ENCODE data around the gene LRP6. TPM values are rescaled to one million over a fixed set of nuclear protein-coding genes. Genes with fewer than 3 reads are reported as not detected.
A peak's percentile ranks its signal among the peaks of the same experiment; 100 is the strongest.
"Not testable (repeated sequence)": the region's sequence is repeated elsewhere in the genome, so short reads cannot be mapped to it uniquely, and the experiment has no call there.

LRP6 gene
- total RNA-seq (2014; rRNA removed; shearing (Covaris generic)) = 21.2 and 22.4 TPM in 2 replicates
- polyA plus RNA-seq (2015; cell fraction: cytosol; rRNA removed) = 7.8 and 9.7 TPM in 2 replicates
- 20.2 and 22.9 TPM in 2 replicates for polyA plus RNA-seq (2015; cell fraction: nucleus; rRNA removed)

DNA sequence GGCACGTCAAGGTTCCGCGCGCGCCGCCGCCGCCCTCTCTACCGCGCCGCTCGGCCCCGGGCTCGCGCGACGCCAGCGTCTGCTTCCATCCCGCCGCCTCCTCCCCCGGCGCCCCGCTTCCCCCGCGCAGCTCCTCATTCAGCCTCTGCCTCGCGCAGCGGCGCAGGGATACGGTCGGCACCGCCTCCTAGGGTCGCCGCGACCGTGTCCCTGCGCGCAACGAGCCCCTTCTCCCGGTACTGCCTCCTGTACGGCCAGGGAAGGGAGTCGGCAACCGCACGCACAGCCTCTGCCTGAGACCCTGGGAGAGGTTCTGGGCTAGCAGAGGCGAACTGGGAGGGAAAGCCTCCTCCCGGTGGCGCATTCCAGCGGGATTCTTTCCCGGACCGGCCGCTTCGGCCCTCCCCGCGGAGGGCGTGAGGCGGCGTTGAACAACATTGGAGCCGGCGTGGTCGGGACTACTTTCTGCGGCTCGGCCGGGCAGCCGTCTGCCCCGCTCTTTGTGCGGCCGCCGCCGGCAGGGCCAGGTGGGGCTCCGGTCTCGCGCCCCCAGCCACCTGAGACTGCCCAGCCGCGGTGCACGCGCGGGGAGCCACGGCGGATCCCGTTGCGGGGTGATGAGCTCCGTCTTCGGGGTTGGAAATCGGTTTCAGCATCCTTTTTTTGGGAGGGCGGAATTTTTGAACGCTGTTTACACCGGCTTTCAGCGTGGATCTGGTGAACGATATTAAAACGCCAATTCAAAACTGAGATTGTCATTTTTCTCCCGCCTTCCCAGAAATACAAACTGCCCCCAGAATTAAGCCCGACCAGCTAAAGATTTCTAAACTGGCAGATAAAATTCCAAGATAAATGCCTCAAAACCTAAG is at the start of gene LRP6:
Gene LRP6, minus strand, starts transcription at position 172 of the 869 bp plus-strand sequence. CDS start 309 bp downstream, outside the sequence.
- peak; percentile 86 for DNase-seq (ENCODE audit: low read depth)

DNA sequence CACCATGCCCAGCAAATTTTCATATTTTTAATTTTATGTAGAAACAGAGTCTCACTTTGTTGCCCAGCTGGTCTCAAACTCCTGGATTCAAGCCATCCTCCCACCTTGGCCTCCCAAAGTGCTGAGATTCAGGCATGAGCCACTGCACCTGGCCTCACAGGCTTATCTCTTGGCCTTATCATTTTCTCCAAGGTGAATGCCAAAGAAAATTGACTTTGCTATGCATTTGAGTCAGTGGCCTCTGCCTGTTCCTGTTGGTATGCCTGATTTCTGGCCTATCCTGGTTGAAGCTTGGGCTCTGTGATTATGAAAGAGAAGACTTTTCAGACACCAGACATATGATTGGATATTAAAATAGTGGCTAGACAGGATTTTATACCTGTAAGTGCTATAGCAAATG is 49.0 kb upstream of the LRP6 start:
- no peak for DNase-seq (ENCODE audit: low read depth)

DNA sequence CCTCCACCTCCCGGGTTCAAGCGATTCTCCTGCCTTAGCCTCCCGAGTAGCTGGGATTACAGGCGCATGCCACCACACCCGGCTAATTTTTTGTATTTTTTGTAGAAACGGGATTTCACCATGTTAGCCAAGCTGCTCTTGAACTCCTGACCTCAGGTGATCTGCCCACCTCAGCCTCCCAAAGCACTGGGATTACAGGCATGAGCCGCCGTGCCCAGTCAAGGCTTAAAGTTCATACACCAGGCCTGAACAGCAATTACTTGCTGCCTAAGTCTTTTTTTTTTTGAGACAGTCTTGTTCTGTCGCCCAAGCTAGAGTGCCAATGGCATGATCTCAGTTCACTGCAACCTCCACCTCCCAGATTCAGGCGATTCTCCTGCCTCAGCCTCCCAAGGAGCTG is 43.9 kb upstream of the LRP6 start:
- not testable (repeated sequence) for DNase-seq (ENCODE audit: low read depth)

DNA sequence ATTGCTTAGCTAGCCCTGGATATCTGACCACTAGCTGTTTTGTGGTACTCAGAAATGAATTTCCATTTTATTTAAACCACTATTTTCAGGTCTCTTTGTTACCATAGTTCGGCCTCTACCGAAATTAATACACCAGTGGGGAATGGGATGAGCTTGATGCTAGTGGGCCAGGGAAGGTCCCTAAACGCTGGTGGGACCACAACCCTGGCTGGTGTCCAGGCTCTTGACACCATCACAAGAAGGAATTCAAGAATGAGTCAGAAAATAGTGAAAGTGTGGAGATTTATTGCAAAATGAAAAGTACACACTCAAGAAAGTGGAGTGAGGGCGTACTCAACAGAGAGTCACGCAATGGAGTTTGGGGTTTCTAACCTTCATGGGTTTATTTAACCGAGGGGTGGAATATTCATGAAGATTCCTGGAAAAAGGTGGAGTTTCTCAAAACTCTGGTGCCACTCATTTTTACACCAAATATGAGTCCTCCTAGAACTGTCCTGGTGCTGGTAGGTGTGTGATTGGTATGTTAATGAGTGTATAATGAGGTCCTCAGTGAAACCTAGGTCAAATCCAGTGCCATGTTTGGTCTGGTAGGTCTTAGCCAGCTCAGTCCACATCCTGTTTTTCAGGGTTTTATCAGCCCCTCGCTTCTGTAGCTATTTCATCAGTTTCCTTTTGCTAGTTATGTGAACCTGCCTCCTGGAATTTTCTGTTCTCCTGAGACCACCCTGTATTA is 38.9 kb upstream of the LRP6 start:
- no peak for DNase-seq (ENCODE audit: low read depth)

DNA sequence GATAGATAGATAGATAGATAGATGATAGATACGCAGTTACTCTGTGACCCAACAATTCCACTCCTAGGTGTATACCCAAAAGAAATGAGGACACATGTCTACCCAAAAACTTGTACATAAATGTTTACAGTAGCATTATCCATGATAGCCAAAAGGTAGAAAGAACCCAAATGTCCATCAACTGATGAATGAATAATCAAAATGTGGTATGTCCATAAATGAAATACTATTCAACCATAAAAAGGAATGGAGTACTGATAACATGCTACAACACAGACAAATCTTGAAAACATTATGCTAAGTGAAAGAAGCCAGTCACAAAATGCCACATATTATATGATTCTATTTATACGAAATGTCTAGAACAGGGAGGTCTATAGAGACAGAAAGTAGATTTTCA is 36.1 kb upstream of the LRP6 start:
- DNase-seq (ENCODE audit: low read depth) = no peak

DNA sequence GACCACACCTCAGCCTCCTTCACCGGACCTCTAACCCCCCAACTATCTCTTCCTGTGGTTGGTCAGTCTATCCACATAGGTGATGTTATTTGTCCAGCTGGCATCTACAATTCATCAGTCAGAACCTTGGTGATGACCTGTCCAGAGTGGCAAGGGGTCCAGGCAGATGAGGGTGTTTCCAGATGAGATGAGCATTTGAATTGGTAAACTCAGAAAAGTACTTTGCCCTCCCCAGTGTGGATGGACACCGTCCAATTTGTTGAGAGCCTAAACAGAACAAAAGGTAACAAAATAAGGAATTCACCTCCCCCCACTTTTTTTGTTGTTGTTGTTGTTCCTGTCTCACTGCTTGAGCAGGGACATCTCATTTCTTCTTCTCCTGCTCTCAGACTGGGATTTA is 34.3 kb upstream of the LRP6 start:
- no peak for DNase-seq (ENCODE audit: low read depth)

DNA sequence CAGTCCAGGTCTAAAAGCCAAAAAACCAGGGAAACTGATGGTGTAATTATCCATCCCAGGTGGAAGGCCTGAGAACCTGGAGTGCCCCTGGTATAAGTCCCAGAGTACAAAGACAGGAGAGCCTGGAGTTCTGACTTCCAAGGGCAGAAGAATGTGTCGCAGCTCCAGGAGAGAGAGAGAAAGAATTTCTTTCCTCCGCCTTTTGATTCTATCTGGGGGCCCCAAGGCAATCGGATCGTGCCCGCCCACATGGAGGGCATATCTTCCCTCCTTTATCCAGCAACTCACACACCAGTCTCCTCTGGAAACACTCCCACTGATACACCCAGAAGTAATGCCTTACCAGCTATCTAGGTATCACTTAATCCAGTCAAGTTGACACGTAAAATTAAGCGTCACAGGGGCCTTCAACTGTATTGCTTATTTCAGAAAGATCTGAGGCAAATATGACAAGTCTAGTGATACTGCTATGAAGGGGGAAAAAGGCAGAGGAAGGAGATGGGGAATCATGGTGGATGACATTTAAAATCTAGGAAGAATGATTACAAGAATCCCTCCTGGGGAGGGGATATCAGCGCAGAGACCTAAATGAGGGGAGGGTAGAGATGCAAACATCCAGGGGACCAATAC is 30.5 kb upstream of the LRP6 start:
- DNase-seq (ENCODE audit: low read depth) = no peak

DNA sequence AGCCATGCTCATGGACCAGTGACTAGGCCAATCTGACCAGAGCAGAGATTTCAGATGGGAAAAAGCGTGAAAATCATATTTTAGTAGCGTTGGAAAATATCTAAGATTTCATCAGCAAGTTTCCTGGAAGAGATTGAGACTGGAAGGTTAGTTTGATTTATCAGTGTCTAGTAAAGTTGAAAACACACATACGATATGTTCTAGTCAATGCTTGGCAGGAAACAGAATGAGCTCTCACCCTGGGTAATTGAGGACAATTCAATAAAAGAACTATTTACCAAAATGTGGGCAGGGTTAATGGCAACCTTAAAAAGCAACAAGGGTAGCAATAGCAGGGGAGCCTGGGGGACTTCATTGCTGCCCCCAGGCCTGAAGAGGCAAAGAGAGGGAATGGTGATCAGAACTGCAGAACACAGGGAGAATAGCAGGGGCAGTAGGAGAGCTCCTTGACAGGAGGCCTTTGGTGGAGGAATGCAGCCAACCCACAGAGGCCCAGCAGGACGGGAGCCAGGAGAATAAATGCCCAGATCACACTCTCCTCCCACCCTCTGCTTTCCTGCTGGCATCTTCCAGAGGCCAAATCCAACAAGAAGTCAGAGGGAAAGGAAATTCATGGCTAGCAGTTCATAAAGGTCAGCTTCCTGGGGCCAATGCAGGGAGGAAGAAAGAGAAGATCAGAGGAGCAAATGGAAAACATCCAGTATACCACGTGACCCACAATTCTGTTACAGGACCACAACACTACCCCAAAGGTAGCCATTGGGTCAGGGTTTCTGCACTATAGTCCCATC is 27.6 kb upstream of the LRP6 start:
- DNase-seq (ENCODE audit: low read depth) = peak; percentile 28

DNA sequence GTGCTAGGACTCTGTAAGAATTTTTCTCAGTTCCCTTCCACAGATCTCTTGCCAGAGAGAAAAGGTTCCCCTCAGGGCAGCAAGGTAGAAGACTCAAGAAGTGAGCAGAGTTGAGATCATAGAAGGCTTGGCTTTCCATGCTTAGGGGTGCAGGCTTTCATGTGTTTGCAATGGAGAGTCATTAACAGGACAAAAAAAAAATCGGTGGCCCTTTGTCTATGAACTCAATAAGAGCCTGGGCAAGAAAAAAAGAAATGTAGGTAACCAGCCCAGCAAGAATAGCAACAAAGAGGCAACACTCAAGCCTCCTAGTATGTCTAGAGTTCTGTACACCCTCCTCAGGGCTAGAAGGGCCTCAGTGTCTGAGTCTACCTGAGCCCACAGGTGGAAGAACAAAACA is 23.4 kb upstream of the LRP6 start:
- DNase-seq (ENCODE audit: low read depth) = no peak

DNA sequence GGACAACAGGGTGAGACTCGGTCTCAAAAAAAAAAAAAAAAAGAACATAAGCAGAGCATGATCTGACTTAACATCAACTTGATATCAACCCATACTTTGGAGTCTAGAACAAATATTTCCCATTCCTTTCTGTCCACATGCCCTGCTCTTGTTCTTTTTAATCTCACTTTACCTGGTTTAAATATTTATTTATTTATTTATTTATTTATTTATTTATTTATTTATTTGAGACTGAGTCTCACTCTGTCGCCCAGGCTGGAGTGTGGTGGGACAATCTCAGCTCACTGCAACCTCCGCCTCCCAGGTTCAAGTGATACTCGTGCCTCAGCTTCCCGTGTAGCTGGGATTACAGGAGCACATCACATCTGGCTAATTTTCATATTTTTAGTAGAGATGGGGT is 19.6 kb upstream of the LRP6 start:
- DNase-seq (ENCODE audit: low read depth) = no peak

DNA sequence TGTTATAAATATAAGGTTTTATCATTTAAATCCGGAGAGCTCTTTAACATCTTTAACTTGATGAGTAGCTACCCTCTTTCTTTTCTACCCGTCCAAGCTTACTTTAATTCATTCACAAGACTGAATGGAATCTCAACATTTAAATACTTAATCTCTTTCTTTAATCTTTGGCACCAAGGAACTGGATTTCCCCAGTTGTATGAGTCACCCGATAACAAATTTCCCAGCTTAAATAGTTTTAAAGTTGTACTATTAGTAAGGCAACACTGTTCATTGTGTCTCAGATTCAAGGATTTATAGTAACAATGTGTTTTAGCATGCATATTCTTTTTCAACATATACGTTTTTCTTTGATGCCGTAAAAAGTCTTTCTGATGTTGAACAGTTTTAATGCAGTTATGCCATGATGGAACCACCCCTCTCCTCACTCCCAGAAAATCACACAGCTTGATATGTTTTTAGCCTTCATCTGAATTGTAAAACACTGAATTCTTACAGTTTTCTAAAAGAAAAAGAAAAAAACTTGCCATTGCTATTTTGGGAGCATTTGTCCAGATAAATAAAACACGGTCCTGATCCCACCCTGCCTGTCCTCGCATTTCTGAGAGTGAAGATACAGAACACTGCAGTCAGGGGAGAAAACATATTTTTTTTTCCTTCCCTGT is 16.0 kb upstream of the LRP6 start:
- DNase-seq (ENCODE audit: low read depth) = peak; percentile 27

DNA sequence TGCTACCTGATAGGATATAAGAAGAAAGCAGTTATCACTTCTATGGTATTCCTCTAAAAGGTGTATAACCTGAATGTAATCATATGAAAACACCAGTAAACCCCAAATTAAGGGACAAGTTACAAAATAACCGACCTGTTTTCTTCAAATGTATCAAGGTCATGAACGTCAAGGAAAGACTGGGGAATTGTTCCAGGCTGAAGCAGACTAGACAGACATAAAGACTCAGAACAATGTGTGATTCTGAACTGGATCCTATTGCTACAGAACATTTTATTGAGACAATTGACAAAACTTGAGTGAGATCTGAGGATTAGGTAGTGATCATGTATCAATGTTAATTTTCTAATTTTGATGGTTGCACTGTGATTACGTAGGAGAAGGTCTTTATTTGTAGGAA is 15.4 kb upstream of the LRP6 start:
- no peak for DNase-seq (ENCODE audit: low read depth)

DNA sequence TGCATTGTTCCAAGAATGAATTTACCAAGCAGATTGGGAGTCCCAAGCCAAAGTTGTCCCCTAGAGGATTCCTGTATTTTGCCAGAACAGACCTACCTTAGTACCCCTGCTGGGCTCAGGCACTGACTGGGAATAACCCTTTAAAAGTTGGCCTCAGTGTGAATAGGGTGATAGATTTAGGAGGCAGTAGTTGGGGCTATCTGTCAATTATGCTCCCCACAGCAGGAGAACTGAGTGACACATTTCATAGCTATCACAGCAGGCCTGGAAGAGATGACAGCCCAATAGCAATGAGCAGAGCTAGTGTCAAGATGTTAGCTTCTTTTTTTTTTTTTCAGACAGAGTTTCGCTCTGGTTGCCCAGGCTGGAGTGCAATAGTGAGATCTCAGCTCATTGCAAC is 14.3 kb upstream of the LRP6 start:
- no peak for DNase-seq (ENCODE audit: low read depth)

DNA sequence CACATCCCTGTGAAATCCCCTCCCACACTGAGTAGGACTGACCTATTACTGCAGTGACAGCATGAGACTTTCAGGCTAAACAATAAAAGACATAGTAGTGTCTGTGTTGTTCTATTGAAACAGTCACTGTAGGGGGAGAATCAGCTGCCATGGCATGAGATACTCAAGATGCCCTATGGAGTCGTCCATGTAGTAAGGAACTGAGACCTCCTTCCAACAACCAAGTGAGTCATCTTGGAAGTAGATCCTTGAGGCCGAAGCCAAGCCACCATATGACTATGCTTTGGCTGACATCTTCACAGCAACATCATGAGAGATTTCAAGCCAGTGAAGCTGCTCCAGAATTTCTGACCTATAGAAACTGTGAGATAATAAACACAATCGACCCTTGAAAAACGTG is 12.1 kb upstream of the LRP6 start:
- DNase-seq (ENCODE audit: low read depth) = peak; percentile 26

DNA sequence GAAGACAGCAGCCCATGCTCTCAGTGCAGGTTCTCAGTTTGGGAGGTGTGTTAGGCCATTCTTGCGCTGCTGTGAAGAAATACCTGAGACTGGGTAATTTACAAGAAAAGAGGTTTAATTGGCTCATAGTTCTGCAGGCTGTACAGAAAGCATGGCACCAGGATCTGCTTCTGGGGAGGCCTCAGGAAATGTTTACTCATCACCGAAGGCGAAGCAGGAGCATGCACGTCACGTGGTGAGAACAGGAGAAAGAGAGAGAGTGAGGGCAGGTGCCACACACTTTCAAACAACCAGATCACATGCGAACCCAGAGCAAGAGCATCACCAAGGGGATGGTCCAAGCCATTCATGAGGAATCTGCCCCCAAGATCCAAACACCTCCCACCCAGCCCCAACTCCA is 9.0 kb upstream of the LRP6 start:
- no peak for DNase-seq (ENCODE audit: low read depth)

DNA sequence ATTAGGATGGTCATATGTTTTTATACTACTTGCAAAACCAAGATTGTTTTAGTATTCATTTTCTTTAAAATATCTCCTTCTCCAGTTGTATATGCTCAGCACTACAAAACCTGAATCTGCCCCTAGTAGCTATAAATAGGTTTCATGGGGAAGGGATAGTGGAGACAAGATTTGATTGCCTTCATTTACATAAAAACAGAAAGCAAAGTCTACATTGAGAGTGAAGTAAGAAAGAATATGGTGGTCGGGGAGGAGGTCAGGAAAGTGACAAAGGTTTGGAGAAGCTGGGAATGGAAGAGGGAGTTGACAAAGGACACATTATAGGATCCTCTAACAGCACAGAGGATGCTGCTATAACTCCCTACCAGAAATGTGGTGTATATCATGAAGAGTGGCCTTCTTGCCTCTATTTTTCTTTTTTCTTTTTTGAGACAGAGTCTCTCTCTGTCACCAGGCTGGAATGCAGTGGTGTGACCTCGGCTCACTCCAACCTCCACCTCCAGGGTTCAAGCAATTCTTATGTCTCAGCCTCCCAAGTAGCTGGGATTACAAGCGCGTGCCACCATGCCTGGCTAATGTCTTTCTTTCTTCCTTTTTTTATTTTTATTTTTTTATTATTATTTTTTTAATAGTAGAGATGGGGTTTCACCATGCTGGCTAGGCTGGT is 6.6 kb upstream of the LRP6 start:
- peak; percentile 42 for DNase-seq (ENCODE audit: low read depth)

DNA sequence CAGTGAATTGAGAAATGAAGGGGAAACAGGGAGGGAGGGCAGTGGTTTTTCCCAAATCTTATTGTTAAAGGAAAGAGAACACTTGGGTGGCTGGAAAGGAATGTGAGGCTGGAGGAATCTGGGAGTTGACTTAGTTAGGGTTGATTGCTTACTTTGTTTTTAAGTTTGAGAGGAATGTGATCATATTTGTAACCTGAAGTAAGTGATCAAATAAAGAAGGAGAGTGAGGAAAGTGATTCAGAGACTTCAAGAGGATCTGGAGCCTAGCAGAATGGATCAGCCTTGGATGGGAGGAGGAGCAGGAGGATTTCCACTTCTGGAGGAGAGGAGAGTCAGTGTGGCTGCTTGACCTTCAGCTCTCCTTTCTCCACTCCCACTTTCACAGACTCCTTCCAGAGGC is 6.0 kb upstream of the LRP6 start:
- DNase-seq (ENCODE audit: low read depth) = peak; percentile 7

DNA sequence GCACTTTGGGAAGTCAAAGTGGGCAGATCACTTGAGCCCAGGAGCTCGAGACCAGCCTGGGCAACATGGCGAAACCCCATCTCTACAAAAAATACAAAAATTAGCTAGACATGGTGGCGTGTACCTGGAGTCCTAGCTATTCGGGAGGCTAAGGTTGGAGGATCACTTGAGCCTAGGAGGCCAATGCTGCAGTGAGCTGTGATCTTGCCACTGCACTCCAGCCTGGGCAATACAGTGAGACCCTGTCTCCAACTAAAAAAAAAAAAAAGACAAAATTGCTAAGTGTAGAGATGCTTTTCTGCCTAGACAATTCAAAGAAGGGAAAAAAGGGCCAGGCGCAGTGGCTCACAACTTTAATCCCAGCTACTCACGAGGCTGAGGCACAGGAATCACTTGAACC is 3.4 kb upstream of the LRP6 start:
- no peak for DNase-seq (ENCODE audit: low read depth)

DNA sequence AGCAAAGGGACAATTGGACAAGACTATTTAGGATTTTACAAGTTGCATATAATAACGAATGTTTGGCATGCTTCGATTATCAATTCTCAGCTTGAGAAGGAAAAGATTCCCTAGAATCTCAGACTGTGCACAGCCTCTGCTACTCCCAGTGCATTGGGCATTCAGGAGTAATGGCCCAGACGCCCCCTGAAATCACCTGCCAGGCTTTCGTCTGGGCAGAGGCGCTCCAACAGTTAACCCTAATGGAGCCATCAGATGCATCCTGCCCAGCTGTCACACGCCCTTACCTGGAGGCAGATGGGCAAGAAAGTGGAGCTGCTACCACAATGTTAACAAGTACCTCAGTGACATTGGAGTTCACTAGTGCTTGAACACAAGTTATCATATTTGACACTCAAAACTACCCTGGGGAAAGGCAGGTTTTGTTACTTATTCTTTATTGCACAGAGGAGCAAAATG is 927 bp upstream of the LRP6 start:
- DNase-seq (ENCODE audit: low read depth) = no peak

DNA sequence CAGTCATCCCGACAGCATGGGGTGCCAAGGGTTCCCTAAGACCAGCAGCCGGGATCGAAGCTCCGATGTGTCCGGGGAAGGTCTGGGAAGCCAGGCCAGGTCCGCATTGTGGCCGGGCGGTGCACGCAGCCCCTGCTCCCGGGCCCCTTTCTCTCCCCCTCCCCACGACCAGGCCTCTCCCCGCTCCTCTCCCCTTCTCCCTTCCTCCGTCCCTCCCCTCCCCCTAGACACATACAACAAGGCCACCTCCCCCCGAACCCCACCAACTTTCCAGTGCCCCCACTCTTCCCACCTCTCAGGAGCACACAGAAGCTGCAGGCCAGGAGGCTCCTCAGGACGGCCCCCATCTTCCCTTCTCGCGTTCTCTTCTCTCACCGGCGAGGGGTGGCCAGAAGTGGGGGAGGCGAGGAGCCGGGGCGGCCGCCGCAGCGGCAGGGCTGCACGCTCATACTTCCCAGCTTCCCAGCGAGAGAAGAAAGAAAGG is 413 bp downstream of the LRP6 start:
- DNase-seq (ENCODE audit: low read depth) = no peak
